Cardiac septum (tissue), 1 donor: ENCODE data around the gene PXYLP1. TPM values are rescaled to one million over a fixed set of nuclear protein-coding genes. Genes with fewer than 3 reads are reported as not detected.
"Not testable (repeated sequence)": the region's sequence is repeated elsewhere in the genome, so short reads cannot be mapped to it uniquely, and the experiment has no call there.

Experiments used
- DNase-seq: peaks from one replicate; pipeline ENCODE4 v3.0.0-alpha.2; 2020; ENCODE audit warnings: low spot score
- intact Hi-C: fragments of 100-400 bp; cut with DNase I; formaldehyde crosslinking; loops from one replicate; pipeline ENCODE4 v1.14.0; 2022
- total RNA-seq: library from RNA; stranded (reverse); fragmentation: NEBNext Ultra II Directional; extraction: Animal tissue kit (Norgen Biotek cat#: 25700); gene quantifications from one replicate; pipeline ENCODE4 v1.2.1, GENCODE V29; 2021
- donor health status: DM: no; HTN: no; CAD: no.

PXYLP1 gene
- total RNA-seq, 1 donor from 2014 or later, result 38.8 TPM

DNA sequence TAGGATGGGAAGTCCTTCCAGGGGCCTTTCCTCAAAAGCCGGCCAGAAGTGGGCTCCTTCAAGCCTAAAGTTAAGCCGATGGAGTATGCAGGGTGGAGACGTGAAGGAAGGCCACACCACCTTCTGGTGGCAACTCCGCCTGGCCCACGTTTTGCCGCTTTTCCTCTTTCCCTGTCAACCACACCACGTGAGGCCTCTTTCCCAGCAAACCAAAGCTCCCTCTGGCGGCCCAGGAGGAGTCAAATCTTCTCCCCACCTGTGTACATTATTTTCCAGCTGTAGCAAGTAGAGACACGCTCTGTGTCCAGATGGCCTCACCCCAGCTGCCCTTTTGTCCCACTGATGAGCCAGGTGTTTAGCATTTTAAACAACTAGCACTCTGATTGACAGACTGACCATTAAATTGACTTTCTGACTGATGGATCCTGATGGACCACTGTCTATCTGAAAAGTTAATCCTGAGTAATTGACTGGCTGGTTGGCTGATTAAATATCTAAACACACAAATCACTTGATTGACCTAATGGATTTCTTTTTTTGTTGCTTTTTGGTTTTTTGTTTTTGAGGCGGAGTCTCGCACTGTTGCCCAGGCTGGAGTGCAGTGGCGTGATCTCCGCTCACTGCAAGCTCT is 77.1 kb downstream of the PXYLP1 start:
- no peak for DNase-seq
- intact Hi-C loops, result no loop called here

DNA sequence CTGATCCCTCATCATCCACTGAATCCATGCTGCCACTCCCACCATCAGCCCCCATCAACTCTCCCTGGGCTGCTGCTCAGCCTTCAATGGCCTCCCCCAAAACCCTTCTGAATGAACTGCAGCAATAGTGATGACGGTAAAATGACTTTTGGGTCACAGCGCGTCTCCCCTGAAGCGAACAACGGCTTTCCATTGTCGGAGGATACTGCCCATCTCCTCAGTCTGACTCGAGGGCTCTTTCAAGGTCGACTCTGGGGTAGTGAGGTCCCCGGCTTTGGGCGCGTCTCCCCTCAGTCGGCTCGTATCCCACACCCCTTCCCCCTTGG is 79.5 kb downstream of the PXYLP1 start:
- intact Hi-C loops, result loop anchor here (5.0 kb wide), 1 partner anchor 246 kb away; no protein-coding TSS in a partner anchor
- no peak for DNase-seq

DNA sequence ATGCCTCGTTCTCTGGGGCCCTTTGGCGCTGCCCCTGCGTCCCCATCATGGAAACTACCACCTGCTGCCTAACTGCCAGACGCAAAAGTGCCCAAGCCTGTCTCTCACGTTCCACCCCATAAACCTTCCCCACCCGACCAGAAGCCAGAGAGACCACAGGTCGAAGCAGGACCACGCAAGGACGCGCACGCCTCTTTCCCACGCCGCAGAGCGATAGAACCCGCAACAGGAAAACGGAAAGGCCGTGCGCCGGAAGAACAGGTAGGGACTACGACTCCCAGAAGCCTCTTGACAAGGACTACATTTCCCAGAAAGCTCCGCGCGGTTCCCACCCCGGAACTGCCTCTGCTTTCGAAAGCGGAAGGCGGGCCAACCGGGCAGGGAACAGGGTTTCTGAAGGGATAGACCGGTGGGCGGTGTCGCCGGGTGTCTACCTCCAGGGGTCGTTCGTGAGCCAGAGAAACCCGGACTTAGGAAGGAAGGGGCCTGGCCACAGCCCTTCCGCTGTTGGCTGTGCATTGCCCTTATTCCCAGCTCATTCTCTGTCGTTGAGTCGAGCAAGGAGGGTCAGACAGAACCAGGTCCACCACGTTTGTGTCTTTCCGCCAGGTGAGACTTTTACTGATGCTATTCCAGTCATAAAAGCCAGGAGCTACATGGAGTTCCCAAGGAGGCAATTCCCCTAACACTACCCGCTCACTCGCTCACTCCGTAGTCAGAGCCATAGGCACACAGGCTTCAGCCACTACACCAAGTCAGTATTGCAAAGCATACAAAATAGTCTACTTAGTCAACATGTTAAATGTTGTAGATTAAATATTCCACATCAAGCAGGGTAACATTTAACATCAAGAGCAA is 80.1 kb downstream of the PXYLP1 start:
- DNase-seq, result peak; percentile 99
- intact Hi-C loops, result loop anchor here (2.0 to 5.0 kb wide), 3 partner anchors 49 to 246 kb away; no protein-coding TSS in a partner anchor

DNA sequence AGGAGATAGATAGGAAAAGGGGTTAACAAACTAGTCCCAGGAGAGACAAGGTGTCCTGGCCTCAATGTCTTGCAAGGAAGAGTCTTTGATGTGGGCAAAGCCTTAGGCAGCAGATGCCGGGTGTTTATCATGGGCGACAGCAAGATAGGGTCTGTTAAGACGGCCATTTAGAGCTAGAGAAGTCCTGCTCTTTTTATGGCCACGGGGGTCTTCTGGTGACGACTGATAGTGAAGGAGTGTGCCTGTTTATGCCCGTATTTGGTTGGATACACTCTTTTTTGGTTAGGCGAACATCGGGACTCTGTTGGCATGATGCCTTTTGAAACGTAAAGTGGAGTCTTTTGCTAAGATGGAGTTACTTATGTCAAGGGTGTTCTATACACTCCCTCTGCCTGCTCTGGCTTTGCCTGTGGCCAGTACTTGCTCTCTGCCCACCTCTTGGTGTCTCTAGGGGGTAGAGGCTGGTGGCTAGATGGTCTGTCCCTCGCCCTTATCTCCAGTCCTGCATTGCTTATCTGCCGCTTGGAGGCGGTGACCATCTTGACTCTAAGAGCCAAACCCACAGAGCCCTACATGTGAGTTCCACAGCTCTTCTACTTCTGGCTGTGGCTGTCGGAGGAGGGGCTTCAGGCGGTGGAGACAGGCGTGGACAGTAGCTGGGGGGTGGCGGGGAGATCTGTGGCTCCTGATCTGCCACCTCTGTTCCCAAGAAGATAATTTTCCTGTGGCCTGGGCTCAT is 80.9 kb downstream of the PXYLP1 start:
- no peak for DNase-seq
- intact Hi-C loops, result loop anchor here (2.0 to 5.0 kb wide), 3 partner anchors 48 to 245 kb away; no protein-coding TSS in a partner anchor

DNA sequence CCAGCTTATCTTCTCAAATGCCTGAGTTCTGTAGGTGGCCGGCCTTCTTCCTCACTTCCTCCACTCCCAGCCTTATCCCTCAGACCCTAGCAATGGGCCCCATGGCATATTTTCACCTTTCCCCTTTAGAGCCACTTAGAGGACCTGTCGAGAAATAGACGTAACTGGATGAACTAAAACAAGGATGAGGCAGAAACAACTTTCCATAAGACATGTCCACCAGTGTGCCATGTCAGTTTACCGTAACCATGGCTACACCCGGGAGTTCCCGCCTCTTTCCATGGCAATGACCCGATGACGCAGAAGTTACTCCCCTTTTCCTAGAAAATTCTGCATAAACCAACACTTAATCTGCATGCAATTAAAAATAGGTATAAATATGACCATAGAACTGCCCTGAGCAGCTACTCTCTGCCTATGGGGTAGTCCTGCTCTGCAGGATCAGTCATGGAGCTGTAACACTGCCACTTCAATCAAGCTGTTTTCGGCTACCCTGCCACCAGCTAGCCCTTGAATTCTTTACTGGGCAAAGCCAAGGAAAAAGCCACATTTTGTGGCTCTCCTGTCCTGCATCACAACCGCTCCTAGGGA is 81.6 kb downstream of the PXYLP1 start:
- intact Hi-C loops, result loop anchor here (2.0 to 5.0 kb wide), 3 partner anchors 48 to 244 kb away; no protein-coding TSS in a partner anchor

DNA sequence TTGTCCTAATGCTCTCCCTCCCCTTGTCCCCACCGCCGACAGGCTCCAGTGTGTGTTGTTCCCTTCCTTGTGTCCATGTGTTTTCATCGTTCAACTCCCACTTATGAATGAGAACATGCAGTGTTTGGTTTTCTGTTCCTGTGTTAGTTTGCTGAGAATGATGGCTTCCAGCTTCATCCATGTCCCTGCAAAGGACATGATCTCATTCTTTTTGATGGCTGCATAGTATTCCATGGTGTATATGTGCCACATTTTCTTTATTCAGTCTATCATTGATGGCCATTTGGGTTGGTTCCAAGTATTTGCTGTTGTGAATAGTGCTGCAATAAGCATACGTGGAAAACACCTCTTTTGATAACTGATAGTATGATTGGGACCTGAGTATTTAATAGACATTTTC is 82.8 kb downstream of the PXYLP1 start:
- DNase-seq, result not testable (repeated sequence)
- intact Hi-C loops, result loop anchor here (5.0 kb wide), 1 partner anchor 243 kb away; no protein-coding TSS in a partner anchor

More for the DNA sequence above, 81.6 kb downstream of the PXYLP1 start:
- no peak for DNase-seq

DNA sequence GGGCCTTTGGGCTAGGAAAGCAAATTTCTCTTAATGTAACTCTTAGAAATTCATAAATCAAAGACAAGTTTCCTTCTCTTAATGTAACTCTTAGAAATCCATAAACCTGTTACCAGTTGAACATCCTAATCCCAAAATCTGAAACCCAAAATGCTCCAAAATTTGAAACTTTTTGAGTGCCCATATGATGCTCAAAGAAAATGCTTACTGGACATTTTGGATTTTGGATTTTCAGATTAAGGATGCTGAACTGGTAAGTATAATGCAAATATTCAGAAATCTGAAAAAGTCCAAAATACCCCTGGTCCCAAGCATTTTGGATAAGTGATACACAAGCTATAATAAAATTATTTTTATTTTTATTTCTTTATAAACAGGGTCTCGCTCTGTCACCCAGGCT is 85.2 kb downstream of the PXYLP1 start:
- intact Hi-C loops, result no loop called here
- DNase-seq, result no peak

DNA sequence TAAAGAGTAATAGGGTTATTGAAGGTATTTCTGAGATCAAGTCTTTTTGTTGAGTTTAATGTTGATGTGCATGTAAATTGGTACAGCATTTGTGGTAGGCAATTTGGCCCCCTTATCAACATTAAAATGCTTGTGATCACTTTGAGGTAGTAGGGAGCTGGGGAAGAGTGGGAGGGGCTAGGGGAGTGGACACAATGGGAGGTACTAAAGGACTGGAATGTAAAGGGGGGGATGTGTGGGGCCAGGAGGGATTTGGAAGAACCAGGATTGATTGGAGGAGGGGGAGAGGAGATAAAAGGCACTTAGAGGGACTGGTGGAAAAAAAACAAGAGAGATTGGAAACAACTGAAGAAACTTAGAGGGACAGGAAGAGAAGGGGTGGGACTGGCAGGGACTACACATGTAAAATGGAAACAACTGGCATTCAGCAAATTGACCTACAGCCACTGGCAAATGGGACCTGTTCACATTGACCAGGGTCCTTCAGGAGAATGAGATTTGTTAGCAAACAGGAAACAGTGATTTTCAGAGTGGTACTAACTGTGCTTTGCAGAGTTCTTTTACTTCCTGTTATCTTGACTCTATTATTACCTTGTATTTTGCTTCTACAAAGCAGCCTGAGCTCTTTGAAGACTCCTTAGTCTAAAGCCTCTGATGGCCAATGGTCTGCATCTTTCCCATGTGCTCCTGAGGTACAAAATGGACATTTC is 88.9 kb downstream of the PXYLP1 start:
- DNase-seq, result no peak
- intact Hi-C loops, result no loop called here

DNA sequence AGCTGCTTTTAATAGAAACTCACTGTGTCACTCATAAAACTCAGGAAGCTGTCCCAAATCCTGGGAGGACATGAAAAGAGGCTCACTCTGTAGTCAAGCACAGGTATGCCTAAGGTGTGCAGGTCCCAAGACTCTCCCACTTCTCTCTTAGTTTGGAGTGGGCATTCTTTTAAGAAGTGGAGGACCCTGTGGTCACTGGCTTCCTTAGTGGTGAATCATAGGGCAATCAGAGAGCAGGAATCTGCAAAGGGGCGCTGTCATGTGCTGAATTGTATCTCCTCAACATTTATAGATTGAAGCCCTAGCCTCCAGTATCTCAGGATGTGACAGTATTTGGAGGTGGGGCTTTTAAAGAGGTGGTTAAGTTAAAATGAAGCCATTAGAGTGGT is 89.5 kb downstream of the PXYLP1 start:
- intact Hi-C loops, result no loop called here
- DNase-seq, result no peak

DNA sequence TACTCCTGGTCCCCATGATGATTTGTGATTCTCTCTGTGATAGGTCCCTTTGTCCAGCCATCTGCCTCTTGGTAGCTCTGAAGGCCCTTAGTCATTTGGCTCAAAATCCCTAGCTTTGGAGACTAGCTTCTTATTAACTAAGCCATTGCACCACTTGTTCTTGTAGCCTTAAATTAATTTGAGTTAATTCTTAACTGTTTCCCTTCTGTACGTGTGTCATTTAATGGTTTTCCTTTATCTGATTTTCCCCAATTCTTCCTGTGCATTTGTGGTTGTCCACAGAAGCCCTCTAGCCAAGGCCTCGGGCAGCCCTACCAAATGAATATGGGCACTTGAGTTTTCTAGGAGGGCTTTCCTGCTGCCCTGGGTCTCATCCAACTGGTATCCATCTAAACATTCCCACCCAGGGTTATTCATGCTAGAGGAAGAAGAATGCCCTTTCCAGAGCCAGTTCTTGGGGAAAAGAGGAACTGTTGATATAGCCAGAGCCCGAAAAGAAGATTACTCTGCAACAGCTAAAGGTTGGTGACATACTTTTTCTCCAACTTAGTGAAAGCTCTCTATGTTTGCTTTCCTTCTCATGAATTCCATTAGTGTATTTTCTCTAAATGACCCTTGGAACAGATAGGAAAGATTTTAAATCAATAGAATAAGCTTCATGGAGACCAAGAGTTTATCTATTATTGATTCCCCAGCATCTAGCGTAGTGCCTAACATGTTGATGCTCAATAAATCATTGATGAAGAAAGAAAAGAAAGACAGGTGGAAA is 92.5 kb downstream of the PXYLP1 start:
- DNase-seq, result no peak
- intact Hi-C loops, result no loop called here

DNA sequence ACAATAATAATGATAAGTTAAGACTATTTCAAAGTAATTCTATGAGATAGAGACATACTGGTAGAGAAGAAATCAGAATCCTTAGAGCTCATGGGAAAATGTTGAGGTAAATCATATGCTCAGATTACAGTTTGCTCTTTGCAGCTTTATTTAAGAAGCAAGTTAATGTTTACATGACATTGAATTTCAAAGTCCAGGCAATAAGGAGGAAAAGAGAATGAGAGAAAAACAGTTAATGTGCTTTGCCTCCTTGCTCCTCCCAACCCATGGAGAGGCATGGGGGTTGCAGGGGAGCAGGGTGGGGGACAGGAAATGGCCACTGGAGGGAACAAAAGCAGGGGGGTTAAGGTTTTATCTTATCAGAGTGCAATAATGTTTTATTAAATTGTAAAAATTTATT is 94.5 kb downstream of the PXYLP1 start:
- DNase-seq, result no peak
- intact Hi-C loops, result no loop called here

DNA sequence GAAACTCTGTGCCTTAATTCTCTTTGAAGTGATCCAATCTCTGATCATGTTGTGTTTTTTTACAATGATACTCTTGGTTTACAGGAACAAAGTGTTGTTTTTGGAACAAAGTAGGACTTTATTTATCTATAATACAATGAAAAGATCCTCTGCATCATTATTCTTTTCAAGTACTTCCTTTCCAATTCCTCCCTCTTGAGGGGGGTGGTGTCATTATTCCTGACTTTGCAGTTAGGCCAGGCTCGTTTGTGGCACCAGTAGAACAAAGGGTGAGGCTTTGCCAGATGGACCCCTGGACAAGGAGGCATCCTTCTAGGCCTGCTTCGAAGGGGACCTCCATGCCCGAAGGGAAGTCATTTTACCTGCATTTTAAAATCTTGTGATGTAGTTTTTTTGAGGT is 95.0 kb downstream of the PXYLP1 start:
- intact Hi-C loops, result no loop called here

DNA sequence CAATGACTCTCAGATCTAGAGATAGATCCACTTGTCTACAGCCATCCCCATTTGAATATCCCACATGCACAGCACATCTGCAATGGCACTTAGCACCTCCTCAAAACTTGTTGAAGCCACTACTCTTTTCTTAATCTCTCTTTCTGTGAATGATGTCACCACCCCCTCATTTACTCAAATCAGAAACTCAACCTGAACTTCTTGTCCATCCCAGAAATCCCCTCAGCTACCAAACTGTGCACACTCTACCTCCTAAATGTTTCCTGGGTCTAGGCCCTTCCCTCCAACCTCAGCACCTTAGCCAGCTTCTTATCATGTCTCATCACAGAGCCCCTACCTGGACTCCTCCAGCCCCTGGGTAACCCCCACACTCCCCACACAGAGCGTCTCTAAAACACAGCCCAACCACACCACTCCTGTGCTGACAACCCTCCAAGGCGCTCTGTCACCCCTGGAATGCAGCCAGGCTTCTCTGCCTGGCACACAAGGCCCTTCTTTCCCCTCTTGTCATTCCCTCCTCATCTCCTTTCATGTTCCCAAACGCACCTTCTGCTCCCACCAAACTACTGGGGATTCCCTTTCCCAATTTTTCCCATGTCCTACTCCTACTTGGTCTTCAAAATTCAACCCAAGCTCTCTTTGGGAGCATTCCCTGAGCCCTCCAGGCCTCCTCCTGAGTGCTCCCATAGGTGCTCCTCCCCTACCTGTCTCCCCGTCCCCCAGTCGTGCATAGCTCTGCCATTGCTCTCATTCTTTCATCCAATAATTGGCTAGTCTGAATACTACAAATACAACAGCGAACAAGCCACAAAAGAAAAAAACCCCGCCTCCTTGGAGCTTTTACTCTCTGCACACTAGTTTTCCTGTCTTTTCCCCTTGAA is 96.9 kb downstream of the PXYLP1 start:
- no peak for DNase-seq
- intact Hi-C loops, result no loop called here

More for the DNA sequence above, 95.0 kb downstream of the PXYLP1 start:
- no peak for DNase-seq

DNA sequence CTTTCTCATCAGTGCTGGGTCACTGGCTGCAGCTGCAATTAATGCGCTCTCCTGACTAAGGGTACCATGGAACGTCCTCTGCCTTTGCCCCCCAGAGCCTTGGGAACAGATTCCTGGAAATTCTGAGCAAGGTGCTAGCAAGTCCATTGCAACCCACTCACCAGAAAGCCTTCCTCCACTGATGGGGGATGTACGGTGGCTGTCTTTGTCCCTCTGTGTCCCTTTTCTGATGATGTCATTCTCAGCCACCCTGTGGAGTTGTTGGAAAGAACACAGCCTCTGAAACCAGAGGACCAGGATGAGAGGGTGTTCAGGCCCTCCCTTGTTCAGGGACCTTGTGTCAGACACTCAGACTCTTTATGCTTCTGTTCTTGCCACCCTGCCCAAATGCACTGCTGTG is 98.6 kb downstream of the PXYLP1 start:
- intact Hi-C loops, result no loop called here
- no peak for DNase-seq

DNA sequence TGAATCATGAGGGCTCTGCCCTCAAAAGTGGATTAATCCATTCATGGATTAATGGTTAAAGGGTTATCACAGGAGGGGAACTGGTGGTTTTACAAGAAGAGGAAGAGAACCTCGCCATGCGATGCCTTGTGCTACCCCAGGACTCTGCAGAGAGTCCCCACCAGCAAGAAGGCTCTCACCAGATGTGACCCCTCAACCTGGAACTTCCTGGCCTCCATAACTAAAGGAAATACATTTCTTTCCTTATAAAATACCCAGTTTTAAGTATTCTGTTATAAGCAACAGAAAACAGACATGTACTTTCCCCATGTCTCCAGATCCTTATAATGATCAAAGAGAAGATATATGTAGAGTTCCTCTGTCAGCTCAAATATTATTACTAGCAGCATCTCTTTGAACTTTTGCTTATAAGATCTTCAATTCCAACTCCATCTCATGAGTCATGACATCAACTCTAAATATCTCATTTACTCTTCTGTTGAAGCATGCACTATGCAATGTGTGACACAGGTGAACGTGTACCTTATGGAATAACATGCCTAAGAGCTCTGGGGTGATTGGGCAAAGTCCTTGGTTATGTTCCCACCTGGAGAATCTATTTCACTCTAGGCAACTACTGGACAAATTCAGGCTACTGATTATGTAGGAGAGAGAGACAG is 99.2 kb downstream of the PXYLP1 start:
- DNase-seq, result no peak
- intact Hi-C loops, result loop anchor here (1.0 kb wide), 1 partner anchor 36 kb away; no protein-coding TSS in a partner anchor

DNA sequence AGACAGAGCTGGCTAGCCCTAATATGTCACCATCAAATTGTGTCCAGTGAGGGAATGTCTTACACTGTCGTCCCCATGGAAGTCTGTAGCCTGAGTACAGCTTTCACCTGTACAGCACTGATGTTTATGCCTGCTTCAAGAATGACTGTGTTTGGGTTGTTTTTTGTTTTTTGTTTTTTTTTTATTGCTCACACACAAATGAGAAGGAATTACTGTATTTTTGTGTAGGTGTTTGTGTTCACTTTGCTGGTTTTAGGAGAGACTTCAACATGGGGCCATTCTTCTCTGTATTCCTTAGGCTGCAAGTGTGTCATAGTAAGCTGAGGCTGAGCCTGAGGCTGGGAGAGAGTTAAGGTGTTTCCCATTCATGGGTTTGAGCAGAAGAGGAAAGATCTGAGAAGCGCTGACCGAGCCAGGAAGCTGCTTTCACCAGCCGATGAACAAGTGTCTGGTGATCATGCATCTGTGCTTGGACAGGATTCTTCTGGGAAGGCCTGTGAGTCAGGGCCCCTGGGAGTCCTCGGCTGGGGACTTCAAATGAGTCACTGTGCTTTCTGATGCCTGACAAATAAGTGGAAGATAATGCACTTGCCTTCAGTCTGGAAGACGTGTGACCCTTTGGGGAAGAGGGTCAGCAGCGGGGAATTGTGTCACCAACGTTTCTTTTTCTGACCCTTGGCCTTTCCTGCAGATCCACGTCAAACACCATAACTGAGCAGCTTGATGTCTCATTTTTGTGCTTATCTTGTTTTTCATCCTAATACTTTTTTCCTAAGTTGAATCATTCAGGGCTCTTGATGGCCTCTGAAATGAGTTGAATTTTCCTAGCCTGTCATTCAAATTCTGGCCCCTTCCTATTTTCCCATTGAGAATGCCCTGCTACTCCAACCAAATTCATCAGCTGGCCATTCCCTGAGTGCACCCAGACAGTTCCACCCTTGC is 100.0 kb downstream of the PXYLP1 start:
- intact Hi-C loops, result loop anchor here (1.0 kb wide), 1 partner anchor 36 kb away; no protein-coding TSS in a partner anchor
- peak; percentile 87 for DNase-seq
